Naive B cell (primary cell): Measurements from ENCODE around the gene CLEC18C. TPM values are rescaled to one million over a fixed set of nuclear protein-coding genes. Genes with fewer than 3 reads are reported as not detected.
A peak's percentile ranks its signal among the peaks of the same experiment; 100 is the strongest.
"Not testable (repeated sequence)": the region's sequence is repeated elsewhere in the genome, so short reads cannot be mapped to it uniquely, and the experiment has no call there.

ENCODE experiments used
- ATAC-seq, 2 donors: fragments of 150-1000 bp; cut with Tn5 transposase; 2 replicates each; pipeline ENCODE4 v1.10.0; 2021; ENCODE audit warnings: low read depth in 2 of 2, mild to moderate bottlenecking in 2 of 2, moderate library complexity in 2 of 2
- DNase-seq: peaks from one replicate; pipeline ENCODE4 v3.0.0; 2022
- H3K27ac Mint-ChIP-seq, 6 donors: one replicate each; pipeline ENCODE4 v1.8.0; 2020 to 2022; ENCODE audit warnings: mild to moderate bottlenecking in 6 of 6, mixed read lengths in 6 of 6, moderate library complexity in 5 of 6, inconsistent platforms in 2 of 6
- H3K27me3 Mint-ChIP-seq, 3 donors: one replicate each; pipeline ENCODE4 v1.8.0; 2021 to 2022; ENCODE audit warnings: mixed read lengths in 3 of 3, mild to moderate bottlenecking in 1 of 3
- H3K36me3 Mint-ChIP-seq, 2 donors: one replicate each; pipeline ENCODE4 v1.8.0; 2020 to 2022; ENCODE audit warnings: mixed read lengths in 2 of 2, inconsistent platforms in 1 of 2, mild to moderate bottlenecking in 1 of 2
- H3K4me1 Mint-ChIP-seq, 3 donors: one replicate each; pipeline ENCODE4 v1.8.0; 2020 to 2022; ENCODE audit warnings: mixed read lengths in 3 of 3, inconsistent platforms in 1 of 3, mild to moderate bottlenecking in 1 of 3, moderate library complexity in 1 of 3
- H3K4me3 Mint-ChIP-seq, 8 donors: one replicate each; pipeline ENCODE4 v1.8.0; 2020 to 2022; ENCODE audit warnings: mild to moderate bottlenecking in 8 of 8, mixed read lengths in 8 of 8, moderate library complexity in 8 of 8, inconsistent platforms in 2 of 8
- H3K9me3 Mint-ChIP-seq, 7 donors: one replicate each; pipeline ENCODE4 v1.8.0; 2020 to 2022; ENCODE audit warnings: mixed read lengths in 7 of 7, mild to moderate bottlenecking in 5 of 7, inconsistent platforms in 2 of 7, moderate library complexity in 1 of 7
- polyA plus RNA-seq, 6 donors: library from polyadenylated mRNA; unstranded; fragments of 300-500 nt; fragmentation: Illumina TruSeq; gene quantifications; one replicate each; pipeline ENCODE4 v1.2.3, GENCODE V29; 2021; ENCODE audit warnings: low read depth in 6 of 6

The CLEC18C gene
- polyA plus RNA-seq, 6 donors from 2014 or later, result not detected

- DNase-seq (no peak), ATAC-seq (no peak)
- Mint-ChIP-seq H3K36me3 (peaks cover 25 to 53% of the 10 kb centered on the region in 2 donors), H3K27me3 (no peaks in the 10 kb centered on the region), H3K4me1 (no peaks in the 10 kb centered on the region), H3K9me3 (no peaks in the 10 kb centered on the region), H3K27ac (peak overlapping the region in 1 of 6 donors; percentile 3), H3K4me3 (no peak overlapping the region)
These were observed 20.8 kb upstream of the CLEC18C start for GRCh38 chr16:70152578-70153302.

GRCh38 chr16:70154736-70155135, 18.9 kb upstream of the CLEC18C start:
- not testable (repeated sequence) for H3K27me3 Mint-ChIP-seq, DNase-seq, H3K4me3 Mint-ChIP-seq, H3K9me3 Mint-ChIP-seq, H3K4me1 Mint-ChIP-seq, ATAC-seq
- Mint-ChIP-seq H3K36me3 (peaks cover 25 to 49% of the 10 kb centered on the region in 2 donors), H3K27ac (peak overlapping the region in 2 of 6 donors; percentile 42 to 78)

- ATAC-seq, result no peak
- Mint-ChIP-seq H3K9me3 (no peaks in the 10 kb centered on the region), H3K36me3 (peaks cover 28 to 45% of the 10 kb centered on the region in 2 donors), H3K4me3 (no peak overlapping the region), H3K4me1 (no peaks in the 10 kb centered on the region), H3K27ac (peak overlapping the region in 4 of 6 donors; percentile 5 to 81 (median 18)), H3K27me3 (no peaks in the 10 kb centered on the region)
- no peak for DNase-seq
These were observed 17.2 kb upstream of the CLEC18C start for GRCh38 chr16:70156207-70156978.

GRCh38 chr16:70157105-70157476, 16.5 kb upstream of the CLEC18C start:
- H3K27ac Mint-ChIP-seq, result peak overlapping the region in 2 of 6 donors; percentile 2 to 5
- ATAC-seq, result no peak

GRCh38 chr16:70157477-70158260, 15.9 kb upstream of the CLEC18C start:
- ATAC-seq, result no peak
- Mint-ChIP-seq H3K27ac (peak overlapping the region in 2 of 6 donors; percentile 2 to 5), H3K27me3 (no peaks in the 10 kb centered on the region), H3K36me3 (peaks cover 21 to 32% of the 10 kb centered on the region in 2 donors), H3K4me1 (no peaks in the 10 kb centered on the region), H3K9me3 (no peaks in the 10 kb centered on the region), H3K4me3 (no peak overlapping the region)
- DNase-seq, result no peak

More at GRCh38 chr16:70157105-70157476, 16.5 kb upstream of the CLEC18C start:
- no peak for DNase-seq
- H3K9me3 Mint-ChIP-seq, result no peaks in the 10 kb centered on the region
- H3K27me3 Mint-ChIP-seq, result no peaks in the 10 kb centered on the region
- no peaks in the 10 kb centered on the region for H3K4me1 Mint-ChIP-seq
- H3K4me3 Mint-ChIP-seq, result no peak overlapping the region
- peaks cover 26 to 38% of the 10 kb centered on the region in 2 donors for H3K36me3 Mint-ChIP-seq

GRCh38 chr16:70158261-70158939, 15.2 kb upstream of the CLEC18C start:
- H3K9me3 Mint-ChIP-seq, result no peaks in the 10 kb centered on the region
- no peaks in the 10 kb centered on the region for H3K4me1 Mint-ChIP-seq
- no peaks in the 10 kb centered on the region for H3K27me3 Mint-ChIP-seq
- H3K36me3 Mint-ChIP-seq, result peaks cover 14 to 26% of the 10 kb centered on the region in 2 donors
- no peak overlapping the region for H3K4me3 Mint-ChIP-seq
- H3K27ac Mint-ChIP-seq, result no peak overlapping the region
- ATAC-seq, result no peak
- no peak for DNase-seq

GRCh38 chr16:70159355-70160348, 13.9 kb upstream of the CLEC18C start:
- peaks cover 11 to 23% of the 10 kb centered on the region in 2 donors for H3K36me3 Mint-ChIP-seq
- H3K4me3 Mint-ChIP-seq, result no peak overlapping the region
- no peaks in the 10 kb centered on the region for H3K4me1 Mint-ChIP-seq
- no peak for DNase-seq
- no peaks in the 10 kb centered on the region for H3K9me3 Mint-ChIP-seq
- no peaks in the 10 kb centered on the region for H3K27me3 Mint-ChIP-seq
- ATAC-seq, result no peak
- H3K27ac Mint-ChIP-seq, result no peak overlapping the region

- ATAC-seq (no peak), DNase-seq (no peak)
- Mint-ChIP-seq H3K4me3 (no peak overlapping the region), H3K4me1 (peaks cover 0 to 6% (median 4%) of the 10 kb centered on the region in 3 donors), H3K27me3 (no peaks in the 10 kb centered on the region), H3K9me3 (no peaks in the 10 kb centered on the region), H3K27ac (no peak overlapping the region), H3K36me3 (peaks cover 11 to 23% of the 10 kb centered on the region in 2 donors)
These were observed 13.2 kb upstream of the CLEC18C start for GRCh38 chr16:70160388-70160787.

GRCh38 chr16:70160821-70161220, 12.8 kb upstream of the CLEC18C start:
- DNase-seq (no peak), ATAC-seq (no peak)
- H3K4me1 Mint-ChIP-seq, result peaks cover 0 to 6% (median 4%) of the 10 kb centered on the region in 3 donors
- H3K4me3 Mint-ChIP-seq, result no peak overlapping the region
- H3K36me3 Mint-ChIP-seq, result peaks cover 11 to 20% of the 10 kb centered on the region in 2 donors
- H3K27me3 Mint-ChIP-seq, result no peaks in the 10 kb centered on the region
- H3K9me3 Mint-ChIP-seq, result no peaks in the 10 kb centered on the region
- peak overlapping the region in 1 of 6 donors; percentile 5 for H3K27ac Mint-ChIP-seq

GRCh38 chr16:70161350-70161749, 12.2 kb upstream of the CLEC18C start:
- Mint-ChIP-seq H3K4me1 (peaks cover 0 to 6% (median 4%) of the 10 kb centered on the region in 3 donors), H3K4me3 (no peak overlapping the region), H3K9me3 (no peaks in the 10 kb centered on the region), H3K27ac (peak overlapping the region in 2 of 6 donors; percentile 5 to 10), H3K27me3 (no peaks in the 10 kb centered on the region), H3K36me3 (peaks cover 11 to 15% of the 10 kb centered on the region in 2 donors)
- DNase-seq (no peak), ATAC-seq (no peak)

GRCh38 chr16:70162041-70162451, 11.5 kb upstream of the CLEC18C start:
- DNase-seq (no peak), ATAC-seq (no peak)
- no peaks in the 10 kb centered on the region for H3K9me3 Mint-ChIP-seq
- peaks cover 8 to 11% of the 10 kb centered on the region in 2 donors for H3K36me3 Mint-ChIP-seq
- H3K27me3 Mint-ChIP-seq, result no peaks in the 10 kb centered on the region
- no peak overlapping the region for H3K4me3 Mint-ChIP-seq
- H3K27ac Mint-ChIP-seq, result peak overlapping the region in 4 of 6 donors; percentile 5 to 59 (median 36)
- peaks cover 0 to 6% (median 4%) of the 10 kb centered on the region in 3 donors for H3K4me1 Mint-ChIP-seq

GRCh38 chr16:70163596-70163995, 10.0 kb upstream of the CLEC18C start:
- H3K27me3 Mint-ChIP-seq, result no peaks in the 10 kb centered on the region
- peaks cover 0 to 6% (median 4%) of the 10 kb centered on the region in 3 donors for H3K4me1 Mint-ChIP-seq
- H3K27ac Mint-ChIP-seq, result peak overlapping the region in 2 of 6 donors; percentile 43 to 82
- H3K4me3 Mint-ChIP-seq, result no peak overlapping the region
- DNase-seq (no peak), ATAC-seq (no peak)
- no peaks in the 10 kb centered on the region for H3K9me3 Mint-ChIP-seq
- H3K36me3 Mint-ChIP-seq, result peaks cover 0 to 11% of the 10 kb centered on the region in 2 donors
